ENCODE data around the gene TSPO2.

DNA sequence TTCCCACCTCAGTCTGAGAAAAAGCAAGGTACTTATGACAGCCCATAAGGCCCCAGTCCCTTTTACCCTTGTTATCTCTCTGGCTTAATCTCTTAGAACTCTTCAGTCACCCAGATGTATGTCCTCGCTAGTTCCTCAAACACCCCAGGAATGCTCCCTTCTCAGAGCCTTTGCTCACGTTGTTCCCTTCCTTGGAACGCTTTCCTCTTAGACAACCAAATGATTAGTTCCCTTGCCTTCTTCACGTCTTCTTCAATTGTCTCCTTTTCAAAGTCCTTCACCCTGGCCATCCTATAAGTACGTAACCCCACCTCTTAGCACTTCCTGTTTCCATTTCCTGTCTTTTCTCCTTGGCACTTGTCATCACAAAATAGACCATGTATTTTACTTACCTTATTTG is 9.6 kb downstream of the TSPO2 start:
- TF ChIP-seq, protein P1, sequence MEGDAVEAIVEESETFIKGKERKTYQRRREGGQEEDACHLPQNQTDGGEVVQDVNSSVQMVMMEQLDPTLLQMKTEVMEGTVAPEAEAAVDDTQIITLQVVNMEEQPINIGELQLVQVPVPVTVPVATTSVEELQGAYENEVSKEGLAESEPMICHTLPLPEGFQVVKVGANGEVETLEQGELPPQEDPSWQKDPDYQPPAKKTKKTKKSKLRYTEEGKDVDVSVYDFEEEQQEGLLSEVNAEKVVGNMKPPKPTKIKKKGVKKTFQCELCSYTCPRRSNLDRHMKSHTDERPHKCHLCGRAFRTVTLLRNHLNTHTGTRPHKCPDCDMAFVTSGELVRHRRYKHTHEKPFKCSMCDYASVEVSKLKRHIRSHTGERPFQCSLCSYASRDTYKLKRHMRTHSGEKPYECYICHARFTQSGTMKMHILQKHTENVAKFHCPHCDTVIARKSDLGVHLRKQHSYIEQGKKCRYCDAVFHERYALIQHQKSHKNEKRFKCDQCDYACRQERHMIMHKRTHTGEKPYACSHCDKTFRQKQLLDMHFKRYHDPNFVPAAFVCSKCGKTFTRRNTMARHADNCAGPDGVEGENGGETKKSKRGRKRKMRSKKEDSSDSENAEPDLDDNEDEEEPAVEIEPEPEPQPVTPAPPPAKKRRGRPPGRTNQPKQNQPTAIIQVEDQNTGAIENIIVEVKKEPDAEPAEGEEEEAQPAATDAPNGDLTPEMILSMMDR (IDR thresholded peaks at IDR 0.05), result no peak
- TF ChIP-seq POLR2AphosphoS5 (IDR thresholded peaks at IDR 0.05) (no peak), EP300 (IDR thresholded peaks at IDR 0.05) (no peak), POLR2A (IDR thresholded peaks at IDR 0.05; ENCODE audit: low read depth) (no peak)

All from esophagus muscularis mucosa (tissue), 4 donors.